Measurements from ENCODE around the gene CNTN6.

CNTN6 gene

GRCh38 chr3:1406250-1406649 is 313.4 kb downstream of the CNTN6 start:
- DNase-seq (ENCODE audit: low read depth, low spot score): no peak

GRCh38 chr3:1421577-1421976 is 328.8 kb downstream of the CNTN6 start:
- no peak for DNase-seq (ENCODE audit: low read depth, low spot score)

GRCh38 chr3:1423566-1424089 is 330.8 kb downstream of the CNTN6 start:
- no peak for DNase-seq (ENCODE audit: low read depth, low spot score)

- DNase-seq (ENCODE audit: low read depth, low spot score): no peak
Measured at GRCh38 chr3:1439395-1439794, 346.6 kb downstream of the CNTN6 start.

GRCh38 chr3:1442271-1442670 is 349.4 kb downstream of the CNTN6 start:
- no peak for DNase-seq (ENCODE audit: low read depth, low spot score)

- DNase-seq (ENCODE audit: low read depth, low spot score): no peak
Measured at GRCh38 chr3:1444195-1444594, 351.4 kb downstream of the CNTN6 start.

- no peak for DNase-seq (ENCODE audit: low read depth, low spot score)
Measured at GRCh38 chr3:1446531-1446930, 353.7 kb downstream of the CNTN6 start.

- no peak for DNase-seq (ENCODE audit: low read depth, low spot score)
Measured at GRCh38 chr3:1447452-1447851, 354.6 kb downstream of the CNTN6 start.

GRCh38 chr3:1448443-1448842 is 355.6 kb downstream of the CNTN6 start:
- no peak for DNase-seq (ENCODE audit: low read depth, low spot score)

Measured in activated naive CD8-positive, alpha-beta T cell treated with anti-CD3 and anti-CD28 coated beads, Interleukin-2, amount 50 U/mL, for 16 hours (primary cell).